Measurements from ENCODE around the gene GTF2F1.
"Not testable (repeated sequence)": the region's sequence is repeated elsewhere in the genome, so short reads cannot be mapped to it uniquely, and the experiment has no call there.

Gene GTF2F1

DNA sequence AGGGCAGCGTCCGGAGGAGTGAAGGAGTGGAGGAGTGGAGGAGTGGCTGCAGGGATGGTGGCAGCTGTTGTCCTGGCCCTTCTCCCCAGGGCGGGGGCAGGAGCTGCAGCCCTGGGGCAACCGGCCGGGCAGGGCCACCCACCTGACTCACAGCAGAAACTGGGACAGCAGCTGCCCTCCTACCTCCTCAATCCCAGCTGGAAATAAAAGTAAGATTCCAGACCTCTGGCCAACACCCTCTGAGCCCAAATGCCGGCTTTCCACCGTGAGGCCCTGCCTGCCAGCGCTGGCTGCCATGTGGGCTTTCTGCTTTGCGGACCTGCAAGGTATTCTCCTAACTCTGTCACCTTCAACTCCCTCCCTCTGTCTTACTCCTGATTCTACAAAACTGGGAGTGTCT is 35.0 kb downstream of the GTF2F1 start:
- TF ChIP-seq PAX5 (IDR thresholded peaks at IDR 0.05; ENCODE audit: insufficient read depth, low read length, severe bottlenecking) (no peak), SPI1 (IDR thresholded peaks at IDR 0.05; ENCODE audit: low read depth, low read length) (no peak), POLR2A (IDR thresholded peaks at IDR 0.05; ENCODE audit: low read depth, low read length) (no peak), TAF1 (IDR thresholded peaks at IDR 0.05; ENCODE audit: low read depth, low read length) (no peak), POLR2AphosphoS5 (IDR thresholded peaks at IDR 0.05; ENCODE audit: low read depth, low read length) (no peak), POU2F2 (IDR thresholded peaks at IDR 0.05; ENCODE audit: low read depth, low read length) (no peak)
- DNase-seq (ENCODE audit: insufficient read length, low spot score) (no peak), FAIRE-seq (no peak)

DNA sequence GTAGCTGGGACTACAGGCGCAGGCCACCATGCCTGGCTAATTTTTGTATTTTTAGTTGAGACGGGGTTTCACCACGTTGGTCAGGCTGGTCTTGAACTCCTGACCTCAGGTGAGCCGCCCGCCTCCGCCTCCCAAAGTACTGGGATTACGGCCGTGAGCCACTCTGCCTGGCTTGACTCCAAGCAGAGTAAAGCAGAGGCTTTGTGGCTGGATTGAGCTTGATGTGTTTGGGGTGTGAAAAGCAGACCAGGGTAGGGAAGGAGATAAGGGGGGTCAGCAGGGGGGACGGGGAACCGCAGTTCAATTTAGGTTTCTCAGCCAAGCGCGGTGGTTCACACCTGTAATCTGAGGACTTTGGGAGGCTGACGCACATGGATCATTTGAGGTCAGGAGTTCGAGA is 35.8 kb downstream of the GTF2F1 start:
- FAIRE-seq, result no peak
- TF ChIP-seq POU2F2 (IDR thresholded peaks at IDR 0.05; ENCODE audit: low read depth, low read length), result no peak
- no peak for TF ChIP-seq PAX5 (IDR thresholded peaks at IDR 0.05; ENCODE audit: insufficient read depth, low read length, severe bottlenecking)
- no peak for TF ChIP-seq SPI1 (IDR thresholded peaks at IDR 0.05; ENCODE audit: low read depth, low read length)
- no peak for TF ChIP-seq POLR2AphosphoS5 (IDR thresholded peaks at IDR 0.05; ENCODE audit: low read depth, low read length)
- no peak for TF ChIP-seq POLR2A (IDR thresholded peaks at IDR 0.05; ENCODE audit: low read depth, low read length)
- no peak for TF ChIP-seq TAF1 (IDR thresholded peaks at IDR 0.05; ENCODE audit: low read depth, low read length)
- DNase-seq (ENCODE audit: insufficient read length, low spot score), result no peak

DNA sequence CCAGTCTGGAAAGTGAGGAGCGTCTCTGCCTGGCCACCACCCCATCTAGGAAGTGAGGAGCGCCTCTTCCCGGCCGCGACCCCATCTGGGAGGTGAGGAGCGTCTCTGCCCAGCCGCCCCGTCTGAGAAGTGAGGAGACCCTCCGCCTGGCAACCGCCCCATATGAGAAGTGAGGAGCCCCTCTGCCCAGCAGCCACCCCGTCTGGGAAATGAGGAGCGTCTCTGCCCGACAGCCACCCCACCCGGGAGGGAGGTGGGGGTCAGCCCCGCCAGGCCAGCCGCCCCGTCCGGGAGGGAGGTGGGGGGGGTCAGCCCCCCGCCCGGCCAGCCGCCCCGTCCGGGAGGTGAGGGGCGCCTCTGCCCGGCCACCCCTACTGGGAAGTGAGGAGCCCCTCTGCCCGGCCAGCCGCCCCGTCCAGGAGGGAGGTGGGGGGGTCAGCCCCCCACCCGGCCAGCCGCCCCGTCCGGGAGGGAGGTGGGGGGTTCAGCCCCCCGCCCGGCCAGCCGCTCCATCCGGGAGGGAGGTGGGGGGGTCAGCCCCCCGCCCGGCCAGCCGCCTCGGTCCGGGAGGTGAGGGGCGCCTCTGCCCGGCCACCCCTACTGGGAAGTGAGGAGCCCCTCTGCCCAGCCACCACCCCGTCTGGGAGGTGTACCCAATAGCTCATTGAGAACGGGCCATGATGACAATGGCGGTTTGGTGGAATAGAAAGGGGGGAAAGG is 37.5 kb downstream of the GTF2F1 start:
- DNase-seq (ENCODE audit: insufficient read length, low spot score); FAIRE-seq: not testable (repeated sequence)

DNA sequence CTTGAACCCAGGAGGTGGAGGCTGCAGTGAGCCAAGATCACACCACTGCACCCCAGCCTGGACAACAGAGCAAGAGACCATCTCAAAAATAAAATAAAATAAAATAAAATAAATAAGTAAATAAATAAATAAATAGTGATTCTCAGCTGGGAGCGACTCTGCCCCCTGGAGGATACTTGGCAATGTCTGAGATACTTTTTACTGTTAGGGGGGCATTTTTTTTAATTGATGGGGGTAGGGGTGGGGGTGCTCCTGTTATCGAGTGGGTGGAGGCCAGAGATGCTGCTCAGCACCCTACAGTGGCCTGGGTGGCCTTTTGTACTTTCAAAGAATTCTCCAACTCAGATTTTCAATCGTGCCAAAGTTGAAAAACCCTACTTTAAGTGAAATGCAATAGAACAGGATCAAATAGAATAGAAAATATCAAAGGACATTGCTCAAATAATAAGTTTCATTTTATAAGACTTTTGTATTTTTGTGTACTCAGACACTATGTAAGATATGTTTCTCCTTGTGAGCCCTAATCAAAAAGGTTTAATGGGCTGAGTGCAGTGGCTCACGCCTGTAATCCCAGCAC is 38.8 kb downstream of the GTF2F1 start:
- TF ChIP-seq POU2F2 (IDR thresholded peaks at IDR 0.05; ENCODE audit: low read depth, low read length) (no peak), POLR2AphosphoS5 (IDR thresholded peaks at IDR 0.05; ENCODE audit: low read depth, low read length) (no peak), PAX5 (IDR thresholded peaks at IDR 0.05; ENCODE audit: insufficient read depth, low read length, severe bottlenecking) (no peak), TAF1 (IDR thresholded peaks at IDR 0.05; ENCODE audit: low read depth, low read length) (no peak), SPI1 (IDR thresholded peaks at IDR 0.05; ENCODE audit: low read depth, low read length) (no peak), POLR2A (IDR thresholded peaks at IDR 0.05; ENCODE audit: low read depth, low read length) (no peak)

DNA sequence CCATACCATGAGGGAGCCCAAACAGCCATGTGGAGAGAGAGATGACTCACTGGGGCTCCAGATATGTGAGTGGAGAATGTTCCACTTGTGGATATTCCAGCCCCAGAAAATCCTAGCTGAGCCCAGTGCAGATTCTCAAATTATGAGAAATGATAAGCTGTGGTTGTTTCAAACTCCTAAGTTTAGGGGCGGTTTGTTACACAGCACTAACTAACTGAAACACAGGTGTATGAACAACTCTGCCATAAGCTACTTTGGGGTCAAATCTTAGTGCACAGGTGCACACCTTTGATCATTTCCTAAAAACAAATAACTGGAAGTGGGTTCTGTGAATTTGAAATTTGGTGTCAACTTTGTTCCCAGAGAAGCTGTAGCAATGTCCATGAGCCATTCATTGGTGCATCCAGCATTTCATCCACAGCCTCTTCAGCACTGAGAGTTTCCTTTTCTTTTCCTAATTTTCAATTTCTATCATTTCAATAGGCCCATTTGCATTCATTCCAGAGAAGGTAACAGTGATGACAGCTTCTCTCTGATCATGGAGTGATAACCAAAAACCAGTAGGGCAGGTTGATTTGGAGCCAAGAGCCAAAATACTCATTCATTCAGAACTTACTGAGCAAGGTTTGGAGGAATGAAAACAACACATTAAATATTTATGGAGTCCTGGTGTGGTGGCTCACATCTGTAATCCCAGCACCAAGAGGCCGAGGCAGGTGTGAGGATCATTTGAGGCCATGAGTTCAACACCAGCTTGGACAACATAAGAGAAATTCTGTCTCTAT is 40.4 kb downstream of the GTF2F1 start:
- FAIRE-seq, result no peak
- no peak for TF ChIP-seq SPI1 (IDR thresholded peaks at IDR 0.05; ENCODE audit: low read depth, low read length)
- TF ChIP-seq PAX5 (IDR thresholded peaks at IDR 0.05; ENCODE audit: insufficient read depth, low read length, severe bottlenecking), result no peak
- TF ChIP-seq POLR2AphosphoS5 (IDR thresholded peaks at IDR 0.05; ENCODE audit: low read depth, low read length), result no peak
- TF ChIP-seq TAF1 (IDR thresholded peaks at IDR 0.05; ENCODE audit: low read depth, low read length), result no peak
- no peak for TF ChIP-seq POU2F2 (IDR thresholded peaks at IDR 0.05; ENCODE audit: low read depth, low read length)
- no peak for TF ChIP-seq POLR2A (IDR thresholded peaks at IDR 0.05; ENCODE audit: low read depth, low read length)
- no peak for DNase-seq (ENCODE audit: insufficient read length, low spot score)

More for the DNA sequence above, 38.8 kb downstream of the GTF2F1 start:
- FAIRE-seq (no peak), DNase-seq (ENCODE audit: insufficient read length, low spot score) (no peak)

DNA sequence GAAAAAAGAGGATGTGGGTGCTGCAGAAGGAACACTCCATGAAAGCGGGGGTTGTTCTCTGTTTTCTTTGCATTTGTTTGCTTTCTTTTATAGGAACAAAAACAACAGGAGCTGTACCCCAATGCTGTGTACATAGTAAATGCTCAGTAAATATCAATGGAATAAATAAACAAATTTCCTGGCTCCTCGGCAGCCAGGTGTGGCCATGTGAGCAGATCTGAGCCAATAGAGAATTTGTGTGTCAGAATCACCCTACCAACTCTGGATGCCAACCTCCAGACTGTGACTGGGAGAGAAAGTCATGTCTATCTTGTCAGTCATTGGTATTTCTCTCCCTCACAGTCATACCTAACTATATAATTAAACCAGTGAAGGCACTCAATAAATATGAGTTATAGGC is 42.3 kb downstream of the GTF2F1 start:
- DNase-seq (ENCODE audit: insufficient read length, low spot score) (no peak), FAIRE-seq (no peak)
- TF ChIP-seq POU2F2 (IDR thresholded peaks at IDR 0.05; ENCODE audit: low read depth, low read length) (no peak), PAX5 (IDR thresholded peaks at IDR 0.05; ENCODE audit: insufficient read depth, low read length, severe bottlenecking) (no peak), POLR2A (IDR thresholded peaks at IDR 0.05; ENCODE audit: low read depth, low read length) (no peak), TAF1 (IDR thresholded peaks at IDR 0.05; ENCODE audit: low read depth, low read length) (no peak), POLR2AphosphoS5 (IDR thresholded peaks at IDR 0.05; ENCODE audit: low read depth, low read length) (no peak), SPI1 (IDR thresholded peaks at IDR 0.05; ENCODE audit: low read depth, low read length) (no peak)

DNA sequence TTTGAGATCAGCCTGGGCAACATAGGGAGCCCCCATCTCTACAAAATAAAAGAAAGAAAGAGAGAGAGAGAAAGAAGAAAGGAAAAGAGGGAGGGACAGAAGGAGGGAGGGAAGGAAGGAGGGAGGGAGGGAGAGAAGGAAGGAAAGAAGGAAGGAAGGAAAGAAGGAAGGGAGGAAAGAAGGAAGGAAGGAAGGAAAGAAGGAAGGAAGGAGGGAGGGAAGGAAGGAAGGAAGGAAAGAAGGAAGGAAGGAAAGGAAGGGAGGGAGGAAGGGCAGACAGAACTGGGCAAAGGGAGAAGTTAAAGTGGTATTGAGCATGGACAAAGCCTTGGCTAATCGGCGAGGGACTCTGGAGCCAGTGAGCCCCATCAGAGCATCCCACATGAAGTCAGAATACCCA is 43.7 kb downstream of the GTF2F1 start:
- not testable (repeated sequence) for FAIRE-seq; DNase-seq (ENCODE audit: insufficient read length, low spot score)

DNA sequence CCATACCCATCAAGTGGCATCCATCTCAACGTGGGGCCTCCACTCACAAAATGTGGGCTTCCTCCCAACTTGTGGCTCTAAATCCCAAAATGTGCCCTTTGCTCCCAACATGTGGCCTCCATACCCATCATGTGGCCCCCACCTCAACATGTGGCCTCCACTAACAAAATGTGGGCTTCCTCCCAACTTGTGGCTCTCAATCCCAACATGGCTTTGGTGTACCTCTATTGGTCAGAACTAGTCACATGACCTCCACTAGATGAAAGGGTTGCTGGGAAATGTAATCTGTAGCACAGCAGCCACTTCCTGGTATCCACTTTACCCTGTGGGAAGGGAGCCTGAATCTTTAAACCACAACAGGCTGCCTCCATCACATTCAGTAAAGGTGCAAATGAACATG is 49.5 kb downstream of the GTF2F1 start:
- FAIRE-seq (no peak), DNase-seq (ENCODE audit: insufficient read length, low spot score) (no peak)
- TF ChIP-seq TAF1 (IDR thresholded peaks at IDR 0.05; ENCODE audit: low read depth, low read length) (no peak), SPI1 (IDR thresholded peaks at IDR 0.05; ENCODE audit: low read depth, low read length) (no peak), PAX5 (IDR thresholded peaks at IDR 0.05; ENCODE audit: insufficient read depth, low read length, severe bottlenecking) (no peak), POLR2A (IDR thresholded peaks at IDR 0.05; ENCODE audit: low read depth, low read length) (no peak), POLR2AphosphoS5 (IDR thresholded peaks at IDR 0.05; ENCODE audit: low read depth, low read length) (no peak), POU2F2 (IDR thresholded peaks at IDR 0.05; ENCODE audit: low read depth, low read length) (no peak)

DNA sequence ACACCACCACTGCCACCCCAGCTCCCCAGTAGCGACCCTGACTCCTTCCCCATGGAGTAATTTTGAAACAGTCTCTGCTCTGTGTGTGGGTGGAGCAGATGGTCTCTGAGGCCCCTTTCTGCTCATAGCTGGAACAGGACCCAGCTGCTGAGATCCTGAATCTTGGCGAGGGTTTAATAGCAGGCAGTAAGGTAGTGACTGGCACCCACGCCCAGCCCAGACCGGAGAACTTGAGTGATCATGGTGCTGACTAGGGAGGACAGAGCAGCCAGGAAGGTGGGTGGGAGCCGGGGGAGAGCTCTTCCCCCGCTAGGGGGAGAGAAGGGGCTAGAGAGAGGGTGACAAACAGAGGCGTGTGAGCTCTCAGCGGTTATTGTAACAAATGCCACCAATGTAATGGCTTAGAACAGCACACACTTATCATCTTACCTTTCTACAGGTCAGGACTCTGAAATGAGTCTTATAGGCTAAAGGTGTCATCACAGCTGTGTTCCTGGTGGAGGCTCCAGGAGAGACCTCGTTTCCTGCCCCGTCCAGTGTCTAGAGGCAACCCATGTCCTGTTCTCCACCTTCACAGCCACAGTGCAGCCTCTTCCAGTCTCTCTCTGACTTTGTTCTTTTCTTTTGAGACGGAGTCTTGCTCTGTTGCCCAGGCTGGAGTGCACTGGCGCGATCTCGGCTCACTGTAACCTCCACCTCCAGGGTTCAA is 52.3 kb downstream of the GTF2F1 start:
- no peak for TF ChIP-seq SPI1 (IDR thresholded peaks at IDR 0.05; ENCODE audit: low read depth, low read length)
- TF ChIP-seq POU2F2 (IDR thresholded peaks at IDR 0.05; ENCODE audit: low read depth, low read length), result no peak
- no peak for TF ChIP-seq PAX5 (IDR thresholded peaks at IDR 0.05; ENCODE audit: insufficient read depth, low read length, severe bottlenecking)
- no peak for TF ChIP-seq POLR2AphosphoS5 (IDR thresholded peaks at IDR 0.05; ENCODE audit: low read depth, low read length)
- TF ChIP-seq POLR2A (IDR thresholded peaks at IDR 0.05; ENCODE audit: low read depth, low read length), result no peak
- no peak for TF ChIP-seq TAF1 (IDR thresholded peaks at IDR 0.05; ENCODE audit: low read depth, low read length)
- FAIRE-seq (no peak), DNase-seq (ENCODE audit: insufficient read length, low spot score) (no peak)

All from GM12891 (cell line).